HepG2 (cell line): Measurements from ENCODE around the gene CDC42EP1. TPM values are rescaled to one million over a fixed set of nuclear protein-coding genes. Genes with fewer than 3 reads are reported as not detected.

ENCODE experiments used
- CHCHD3 ChIP-seq: sonication (generic); formaldehyde crosslinking; IDR thresholded peaks from 2 replicates; pipeline ENCODE4 v1.8.0; 2022; ENCODE audit warnings: mild to moderate bottlenecking, missing genetic modification reagents, moderate library complexity
- MATR3 ChIP-seq: sonication (generic); formaldehyde crosslinking; IDR thresholded peaks from 2 replicates; pipeline ENCODE4 v1.4.0; 2020; ENCODE audit warnings: missing genetic modification reagents
- MYC ChIP-seq: sonication (generic); formaldehyde crosslinking; IDR thresholded peaks from 2 replicates; pipeline ENCODE4 v1.9.0; 2021; ENCODE audit warnings: missing genetic modification reagents, borderline replicate concordance
- SIN3B ChIP-seq: fragments of 150-350 bp; IDR thresholded peaks from 2 replicates; pipeline ENCODE4 v1.6.1; 2014; ENCODE audit warnings: low read length
- TAF15 ChIP-seq: fragments of 200-400 bp; formaldehyde crosslinking; IDR thresholded peaks from one replicate; pipeline ENCODE4 v1.6.1; 2018; ENCODE audit warnings: mild to moderate bottlenecking, low read depth, low read length; ENCODE audit not compliant: poor library complexity, severe bottlenecking
- TFDP1 ChIP-seq: IDR thresholded peaks from 2 replicates; pipeline ENCODE4 v1.6.1; 2016; ENCODE audit warnings: missing compliant biosample characterization, missing genetic modification reagents, borderline replicate concordance
- ZFP82 ChIP-seq: sonication (generic); formaldehyde crosslinking; IDR thresholded peaks from 2 replicates; pipeline ENCODE4 v1.5.1; 2020; ENCODE audit warnings: mild to moderate bottlenecking, missing genetic modification reagents, borderline replicate concordance
- ZNF124 ChIP-seq: sonication (generic); formaldehyde crosslinking; IDR thresholded peaks from 2 replicates; pipeline ENCODE4 v1.4.0; 2020; ENCODE audit warnings: missing genetic modification reagents
- ZNF350 ChIP-seq: sonication (generic); formaldehyde crosslinking; IDR thresholded peaks from 2 replicates; pipeline ENCODE4 v1.4.0; 2020; ENCODE audit warnings: mild to moderate bottlenecking, low read depth, missing genetic modification reagents, borderline replicate concordance
- ZNF710 ChIP-seq: sonication (generic); formaldehyde crosslinking; IDR thresholded peaks from 2 replicates; pipeline ENCODE4 v1.5.0; 2020; ENCODE audit warnings: mild to moderate bottlenecking, missing genetic modification reagents, borderline replicate concordance
- ZNF724P ChIP-seq: sonication (generic); formaldehyde crosslinking; IDR thresholded peaks from 2 replicates; pipeline ENCODE4 v1.8.0; 2022; ENCODE audit warnings: missing genetic modification reagents, borderline replicate concordance
- ZNF790 ChIP-seq: sonication (generic); formaldehyde crosslinking; IDR thresholded peaks from 2 replicates; pipeline ENCODE4 v1.8.0; 2022; ENCODE audit warnings: missing genetic modification reagents, mild to moderate bottlenecking, borderline replicate concordance
- ZNF816 ChIP-seq: sonication (generic); formaldehyde crosslinking; IDR thresholded peaks from 2 replicates; pipeline ENCODE4 v1.8.0; 2022; ENCODE audit warnings: missing genetic modification reagents, mild to moderate bottlenecking, borderline replicate concordance
- ZSCAN25 ChIP-seq: sonication (generic); formaldehyde crosslinking; IDR thresholded peaks from 2 replicates; pipeline ENCODE4 v1.8.0; 2022; ENCODE audit warnings: mild to moderate bottlenecking, missing genetic modification reagents
- ZSCAN30 ChIP-seq: sonication (generic); formaldehyde crosslinking; IDR thresholded peaks from 2 replicates; pipeline ENCODE4 v1.5.0; 2020; ENCODE audit warnings: mild to moderate bottlenecking, missing genetic modification reagents
- polyA plus RNA-seq, 8 experiments: library from polyadenylated mRNA; depleted of rRNA in 3 of 8; stranded (reverse) in 7 of 8; unstranded in 1 of 8; fragments of >200 nt; fragmentation: Illumina TruSeq in 4 of 8; extraction: Trizol in 4 of 8; gene quantifications; 2 replicates each; pipeline versions ENCODE4 v1.2.1 to v1.2.3, GENCODE V29; 2011 to 2016; ENCODE audit warnings: low read depth in 4 of 8, missing spikeins in 1 of 8, mixed read lengths in 1 of 8; ENCODE audit not compliant: insufficient read depth in 1 of 8
- total RNA-seq, 5 experiments: library from RNA; depleted of rRNA; stranded (reverse); fragments of >200 nt; fragmentation: Illumina TruSeq; extraction: Trizol; gene quantifications; 2 replicates each; pipeline ENCODE4 v1.2.3, GENCODE V29; 2016; ENCODE audit warnings: low read depth in 1 of 5
- TF ChIP-seq, protein P1 (sequence below): sonication (generic); formaldehyde crosslinking; IDR thresholded peaks from 2 replicates; pipeline ENCODE4 v1.4.0; 2020; ENCODE audit warnings: missing genetic modification reagents
- TF ChIP-seq, protein P2 (sequence below): sonication (generic); formaldehyde crosslinking; IDR thresholded peaks from 2 replicates; pipeline ENCODE4 v1.4.0; 2020; ENCODE audit warnings: missing genetic modification reagents, borderline replicate concordance
- TF ChIP-seq, protein P3 (sequence below): sonication (generic); formaldehyde crosslinking; IDR thresholded peaks from 2 replicates; pipeline ENCODE4 v1.9.0; 2021; ENCODE audit warnings: missing genetic modification reagents, mild to moderate bottlenecking, borderline replicate concordance

CDC42EP1 gene
- total and polyA plus RNA-seq, 2 of the 13 experiments (the other 11 are each of a cell fraction or from before 2014, with no cell fraction given) = 17.1 to 29.5 TPM

GRCh38 chr22:37569009-37569920 lies 9.0 kb downstream of the CDC42EP1 start (continued):
- peak; percentile 91; the same call in 1 of the 2 replicates for TF ChIP-seq ZNF124 (CRISPR knock-in tag)
- TF ChIP-seq ZNF350 (CRISPR knock-in tag) = peak; percentile 89
- TF ChIP-seq ZNF710 (CRISPR knock-in tag) = peak; percentile 75; the same call in 1 of the 2 replicates
- TF ChIP-seq MYC = peak; percentile 78; the same call in 1 of the 2 replicates
- TF ChIP-seq, protein P1, sequence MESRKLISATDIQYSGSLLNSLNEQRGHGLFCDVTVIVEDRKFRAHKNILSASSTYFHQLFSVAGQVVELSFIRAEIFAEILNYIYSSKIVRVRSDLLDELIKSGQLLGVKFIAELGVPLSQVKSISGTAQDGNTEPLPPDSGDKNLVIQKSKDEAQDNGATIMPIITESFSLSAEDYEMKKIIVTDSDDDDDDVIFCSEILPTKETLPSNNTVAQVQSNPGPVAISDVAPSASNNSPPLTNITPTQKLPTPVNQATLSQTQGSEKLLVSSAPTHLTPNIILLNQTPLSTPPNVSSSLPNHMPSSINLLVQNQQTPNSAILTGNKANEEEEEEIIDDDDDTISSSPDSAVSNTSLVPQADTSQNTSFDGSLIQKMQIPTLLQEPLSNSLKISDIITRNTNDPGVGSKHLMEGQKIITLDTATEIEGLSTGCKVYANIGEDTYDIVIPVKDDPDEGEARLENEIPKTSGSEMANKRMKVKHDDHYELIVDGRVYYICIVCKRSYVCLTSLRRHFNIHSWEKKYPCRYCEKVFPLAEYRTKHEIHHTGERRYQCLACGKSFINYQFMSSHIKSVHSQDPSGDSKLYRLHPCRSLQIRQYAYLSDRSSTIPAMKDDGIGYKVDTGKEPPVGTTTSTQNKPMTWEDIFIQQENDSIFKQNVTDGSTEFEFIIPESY (CRISPR knock-in tag) = no peak
- no peak for TF ChIP-seq ZNF790
- TF ChIP-seq ZSCAN30 (CRISPR knock-in tag) = no peak
- TF ChIP-seq MATR3 (CRISPR knock-in tag) = no peak
- peak; percentile 84; the same call in 1 of the 2 replicates for TF ChIP-seq ZNF816 (CRISPR knock-in tag)
- no peak for TF ChIP-seq CHCHD3
- TF ChIP-seq ZNF724P (CRISPR knock-in tag) = no peak
- TF ChIP-seq, protein P2, sequence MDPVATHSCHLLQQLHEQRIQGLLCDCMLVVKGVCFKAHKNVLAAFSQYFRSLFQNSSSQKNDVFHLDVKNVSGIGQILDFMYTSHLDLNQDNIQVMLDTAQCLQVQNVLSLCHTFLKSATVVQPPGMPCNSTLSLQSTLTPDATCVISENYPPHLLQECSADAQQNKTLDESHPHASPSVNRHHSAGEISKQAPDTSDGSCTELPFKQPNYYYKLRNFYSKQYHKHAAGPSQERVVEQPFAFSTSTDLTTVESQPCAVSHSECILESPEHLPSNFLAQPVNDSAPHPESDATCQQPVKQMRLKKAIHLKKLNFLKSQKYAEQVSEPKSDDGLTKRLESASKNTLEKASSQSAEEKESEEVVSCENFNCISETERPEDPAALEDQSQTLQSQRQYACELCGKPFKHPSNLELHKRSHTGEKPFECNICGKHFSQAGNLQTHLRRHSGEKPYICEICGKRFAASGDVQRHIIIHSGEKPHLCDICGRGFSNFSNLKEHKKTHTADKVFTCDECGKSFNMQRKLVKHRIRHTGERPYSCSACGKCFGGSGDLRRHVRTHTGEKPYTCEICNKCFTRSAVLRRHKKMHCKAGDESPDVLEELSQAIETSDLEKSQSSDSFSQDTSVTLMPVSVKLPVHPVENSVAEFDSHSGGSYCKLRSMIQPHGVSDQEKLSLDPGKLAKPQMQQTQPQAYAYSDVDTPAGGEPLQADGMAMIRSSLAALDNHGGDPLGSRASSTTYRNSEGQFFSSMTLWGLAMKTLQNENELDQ = no peak
- no peak for TF ChIP-seq SIN3B
- TF ChIP-seq, protein P3, sequence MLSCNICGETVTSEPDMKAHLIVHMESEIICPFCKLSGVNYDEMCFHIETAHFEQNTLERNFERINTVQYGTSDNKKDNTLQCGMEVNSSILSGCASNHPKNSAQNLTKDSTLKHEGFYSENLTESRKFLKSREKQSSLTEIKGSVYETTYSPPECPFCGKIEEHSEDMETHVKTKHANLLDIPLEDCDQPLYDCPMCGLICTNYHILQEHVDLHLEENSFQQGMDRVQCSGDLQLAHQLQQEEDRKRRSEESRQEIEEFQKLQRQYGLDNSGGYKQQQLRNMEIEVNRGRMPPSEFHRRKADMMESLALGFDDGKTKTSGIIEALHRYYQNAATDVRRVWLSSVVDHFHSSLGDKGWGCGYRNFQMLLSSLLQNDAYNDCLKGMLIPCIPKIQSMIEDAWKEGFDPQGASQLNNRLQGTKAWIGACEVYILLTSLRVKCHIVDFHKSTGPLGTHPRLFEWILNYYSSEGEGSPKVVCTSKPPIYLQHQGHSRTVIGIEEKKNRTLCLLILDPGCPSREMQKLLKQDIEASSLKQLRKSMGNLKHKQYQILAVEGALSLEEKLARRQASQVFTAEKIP (CRISPR knock-in tag) = no peak
- peak; percentile 74; the same call in 1 of the 2 replicates for TF ChIP-seq TFDP1 (CRISPR knock-in tag)
- TF ChIP-seq ZSCAN25 (CRISPR knock-in tag) = peak; percentile 90
- no peak for TF ChIP-seq ZFP82 (CRISPR knock-in tag)
- TF ChIP-seq TAF15 = peak; percentile 60
